Caco-2 (cell line): Measurements from ENCODE around the gene FTCDNL1. TPM values are rescaled to one million over a fixed set of nuclear protein-coding genes. Genes with fewer than 3 reads are reported as not detected.

Source experiments
- BruUV-seq: library from RNA; stranded (reverse); fragments of 400-500 nt; replicated peaks from 2 replicates; lab custom pipeline; 2021; lab: Mats Ljungman, UMichigan
- CTCF ChIA-PET: fragments of 300-600 bp; sonication (Branson Sonifier 250); formaldehyde crosslinking; loops from one replicate; lab custom pipeline; 2022; ENCODE audit warnings: antibody characterized with exemption; lab: Charles Lee
- POLR2A ChIA-PET: fragments of 300-600 bp; sonication (Branson Sonifier 250); formaldehyde crosslinking; loops from one replicate; lab custom pipeline; 2022; ENCODE audit warnings: antibody characterized with exemption; lab: Charles Lee
- DNase-seq, 2 experiments: peaks; one replicate each; pipeline versions ENCODE4 v3.0.0 to v3.0.0-alpha.2; 2020 to 2022
- H3K27me3 ChIP-seq: replicated peaks from 2 replicates; pipeline ENCODE4 v1.6.0; 2011; ENCODE audit warnings: low read length; ENCODE audit not compliant: control insufficient read depth, insufficient read depth
- H3K36me3 ChIP-seq: 2 replicates; pipeline ENCODE4 v1.5.1; 2011; ENCODE audit warnings: low read length; ENCODE audit not compliant: control insufficient read depth, insufficient read depth
- H3K4me1 ChIP-seq: fragments of 250-450 bp; sonication (Bioruptor Pico); 2 replicates; pipeline ENCODE4 v1.5.1; 2020; ENCODE audit warnings: mild to moderate bottlenecking
- H3K4me3 ChIP-seq: 2 replicates; pipeline ENCODE4 v1.5.1; 2011; ENCODE audit warnings: low read depth, mild to moderate bottlenecking, control low read depth, low read length
- H3K9me3 ChIP-seq: fragments of 250-450 bp; sonication (Bioruptor Pico); 2 replicates; pipeline ENCODE4 v1.5.1; 2020; ENCODE audit warnings: mild to moderate bottlenecking, moderate library complexity
- H3K27ac Mint-ChIP-seq: one replicate; pipeline ENCODE4 v1.8.0; 2022; ENCODE audit warnings: mixed read lengths; ENCODE audit not compliant: unreplicated experiment
- H3K27me3 Mint-ChIP-seq: one replicate; pipeline ENCODE4 v1.8.0; 2022; ENCODE audit warnings: mixed read lengths; ENCODE audit not compliant: insufficient read depth, unreplicated experiment
- H3K36me3 Mint-ChIP-seq: one replicate; pipeline ENCODE4 v1.8.0; 2022; ENCODE audit warnings: mild to moderate bottlenecking, mixed read lengths; ENCODE audit not compliant: insufficient read depth, unreplicated experiment
- H3K4me1 Mint-ChIP-seq: one replicate; pipeline ENCODE4 v1.8.0; 2022; ENCODE audit warnings: low read depth, mixed read lengths; ENCODE audit not compliant: unreplicated experiment
- H3K4me3 Mint-ChIP-seq: one replicate; pipeline ENCODE4 v1.8.0; 2022; ENCODE audit warnings: mild to moderate bottlenecking, moderate library complexity, mixed read lengths; ENCODE audit not compliant: unreplicated experiment
- H3K9me3 Mint-ChIP-seq: one replicate; pipeline ENCODE4 v1.8.0; 2022; ENCODE audit warnings: mixed read lengths; ENCODE audit not compliant: unreplicated experiment
- CTCF ChIP-seq, 2 experiments: fragments of 200-600 bp in 1 of 2; IDR thresholded peaks; 1 replicate in 1 of 2; 2 replicates in 1 of 2; pipeline versions ENCODE4 v1.5.1 to v1.8.0; 2011 to 2022; ENCODE audit warnings: antibody characterized with exemption in 1 of 2, control low read depth in 1 of 2, inconsistent platforms in 1 of 2, low read depth in 1 of 2, low read length in 1 of 2, mild to moderate bottlenecking in 1 of 2, moderate library complexity in 1 of 2; ENCODE audit not compliant: insufficient read depth in 1 of 2, severe bottlenecking in 1 of 2, unreplicated experiment in 1 of 2
- intact Hi-C: fragments of 100-400 bp; cut with micrococcal nuclease; formaldehyde crosslinking; loops from one replicate; pipeline ENCODE4 v1.10.0; 2022; ENCODE audit not compliant: unreplicated experiment
- total RNA-seq: library from RNA; stranded (reverse); gene quantifications from 2 replicates; pipeline ENCODE4 v1.2.3, GENCODE V29; 2022

Gene FTCDNL1
- total RNA-seq, 1 experiment from 2014 or later: 0.68 TPM

DNA sequence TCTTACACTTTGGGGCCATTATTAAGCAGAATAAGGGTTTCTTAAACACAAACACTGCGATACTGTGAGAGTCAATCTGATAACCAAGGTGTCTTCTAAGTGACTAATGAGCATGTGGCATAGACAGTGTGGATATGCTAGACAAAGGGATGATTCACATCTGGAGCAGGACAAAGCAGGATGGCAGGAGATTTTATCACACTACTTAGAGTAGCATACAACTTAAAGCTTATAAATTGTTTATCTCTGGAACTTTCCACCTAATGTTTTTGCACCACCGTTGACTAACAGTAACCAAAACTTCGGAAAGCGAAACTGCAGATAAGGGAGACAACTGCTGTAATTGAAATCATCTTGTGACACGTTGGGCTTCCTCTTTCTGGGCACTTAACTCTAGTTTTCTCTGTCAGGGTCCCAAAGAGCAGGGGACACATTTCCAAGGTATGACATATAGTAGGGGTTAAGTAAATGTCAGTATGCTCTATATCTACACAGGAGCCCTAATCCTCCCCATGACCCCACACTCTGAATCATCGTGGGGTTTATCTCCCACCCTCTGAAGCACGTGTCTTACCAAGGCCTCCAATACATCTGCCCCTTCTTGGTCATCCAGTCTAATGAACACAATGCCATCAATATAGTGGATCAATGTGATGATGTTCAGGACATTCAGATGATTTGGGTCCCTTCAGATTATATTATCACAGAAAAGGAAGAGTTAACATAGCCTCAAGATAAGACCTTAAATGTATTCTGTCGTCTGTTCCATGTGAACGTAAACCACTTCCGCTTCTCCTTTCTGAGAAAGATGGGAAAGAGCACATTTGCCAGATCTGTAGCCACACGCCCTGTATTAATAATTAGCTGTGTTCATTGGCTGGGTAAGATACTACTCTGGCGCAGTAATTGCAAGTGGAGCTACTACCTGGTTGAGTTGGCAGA lies 78.7 kb downstream of the FTCDNL1 start:
- POLR2A ChIA-PET: no interaction called here
- no peaks in the 10 kb centered on the region for H3K4me1 Mint-ChIP-seq

DNA sequence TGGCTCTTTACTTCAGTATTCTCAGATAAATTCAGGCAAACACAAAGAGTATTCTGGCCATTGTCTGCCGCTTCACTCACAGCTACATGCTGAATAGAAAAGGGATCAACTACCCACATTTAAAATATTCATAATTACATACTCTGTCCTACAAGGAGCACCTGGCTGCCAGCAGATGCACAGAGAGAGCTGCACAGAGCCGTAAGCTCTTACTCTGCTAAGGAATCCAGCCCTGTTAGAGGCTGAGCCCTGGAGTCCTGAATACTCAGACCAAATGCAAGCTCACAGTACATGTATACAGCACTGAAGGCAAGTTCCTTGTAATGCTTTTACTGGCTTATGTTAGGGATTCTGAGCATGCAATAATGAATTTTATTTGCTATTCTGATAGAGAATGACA lies 80.3 kb downstream of the FTCDNL1 start:
- Histone ChIP-seq H3K4me1 (no peaks in the 10 kb centered on the region), H3K36me3 (no peaks in the 10 kb centered on the region), H3K4me3 (no peak overlapping the region), H3K9me3 (no peaks in the 10 kb centered on the region), H3K27me3 (peaks cover 1% of the 10 kb centered on the region)
- TF ChIP-seq CTCF (IDR thresholded peaks at IDR 0.05; ENCODE audit: insufficient read depth in 1 of 2, low read depth in 1 of 2, low read length in 1 of 2, severe bottlenecking in 1 of 2, unreplicated experiment in 1 of 2): no peak
- no TSS peak for BruUV-seq
- Mint-ChIP-seq H3K27ac (no peak overlapping the region), H3K9me3 (no peaks in the 10 kb centered on the region), H3K4me3 (no peak overlapping the region), H3K27me3 (peaks cover 7% of the 10 kb centered on the region), H3K4me1 (no peaks in the 10 kb centered on the region), H3K36me3 (no peaks in the 10 kb centered on the region)
- POLR2A ChIA-PET: no interaction called here
- no peak for DNase-seq
- intact Hi-C loops: no loop called here
- CTCF ChIA-PET: no interaction called here

More for the DNA sequence above, 78.7 kb downstream of the FTCDNL1 start:
- Mint-ChIP-seq H3K36me3 (no peaks in the 10 kb centered on the region), H3K9me3 (no peaks in the 10 kb centered on the region), H3K27me3 (peaks cover 7% of the 10 kb centered on the region), H3K27ac (no peak overlapping the region), H3K4me3 (no peak overlapping the region)
- no peak for DNase-seq
- no peak for TF ChIP-seq CTCF (IDR thresholded peaks at IDR 0.05; ENCODE audit: insufficient read depth in 1 of 2, low read depth in 1 of 2, low read length in 1 of 2, severe bottlenecking in 1 of 2, unreplicated experiment in 1 of 2)
- BruUV-seq: no TSS peak
- Histone ChIP-seq H3K4me1 (no peaks in the 10 kb centered on the region), H3K36me3 (no peaks in the 10 kb centered on the region), H3K4me3 (no peak overlapping the region), H3K9me3 (no peaks in the 10 kb centered on the region), H3K27me3 (peaks cover 1% of the 10 kb centered on the region)
- CTCF ChIA-PET: no interaction called here
- intact Hi-C loops: no loop called here

- CTCF ChIA-PET: no interaction called here
- TF ChIP-seq CTCF (IDR thresholded peaks at IDR 0.05; ENCODE audit: insufficient read depth in 1 of 2, low read depth in 1 of 2, low read length in 1 of 2, severe bottlenecking in 1 of 2, unreplicated experiment in 1 of 2): no peak
- Histone ChIP-seq H3K4me3 (no peak overlapping the region), H3K36me3 (no peaks in the 10 kb centered on the region), H3K9me3 (no peaks in the 10 kb centered on the region), H3K4me1 (peaks cover 9% of the 10 kb centered on the region; the same call in 1 of the 2 replicates), H3K27me3 (peaks cover 1% of the 10 kb centered on the region; the same call in 1 of the 2 replicates)
- no peaks in the 10 kb centered on the region for H3K36me3 Mint-ChIP-seq
- H3K27me3 Mint-ChIP-seq: peaks cover 4% of the 10 kb centered on the region
- DNase-seq: no peak
- H3K9me3 Mint-ChIP-seq: no peaks in the 10 kb centered on the region
- H3K4me3 Mint-ChIP-seq: no peak overlapping the region
- intact Hi-C loops: no loop called here
- no TSS peak for BruUV-seq
- POLR2A ChIA-PET: no interaction called here
- H3K27ac Mint-ChIP-seq: no peak overlapping the region
- H3K4me1 Mint-ChIP-seq: peaks cover 7% of the 10 kb centered on the region
Measured at GRCh38 chr2:199765646-199766045, 85.3 kb downstream of the FTCDNL1 start.
